DND-41 (cell line): ENCODE results near the gene GALNT18.

Source experiments
- ATAC-seq: fragments of 200-7000 bp; cut with Tn5 transposase; 3 replicates; pipeline ENCODE4 v1.9.1; 2021; ENCODE audit warnings: low read depth; ENCODE audit not compliant: insufficient read depth
- DNase-seq: peaks from one replicate; pipeline ENCODE4 v3.0.0-alpha.2; 2020
- H2AFZ ChIP-seq: 2 replicates; pipeline ENCODE4 v1.6.0; 2012; ENCODE audit warnings: low read depth, low read length
- H3K27ac ChIP-seq: 2 replicates; pipeline ENCODE4 v1.5.1; 2012; ENCODE audit warnings: low read length, inconsistent platforms
- H3K27me3 ChIP-seq: fragments of 200-600 bp; sonication (generic); 2 replicates; pipeline ENCODE4 v1.6.0; 2012; ENCODE audit warnings: low read length, mild to moderate bottlenecking, inconsistent platforms; ENCODE audit not compliant: insufficient read depth, poor library complexity
- H3K36me3 ChIP-seq: 2 replicates; pipeline ENCODE4 v1.5.1; 2012; ENCODE audit warnings: low read length, inconsistent platforms; ENCODE audit not compliant: insufficient read depth
- H3K4me1 ChIP-seq: 2 replicates; pipeline ENCODE4 v1.5.1; 2012; ENCODE audit warnings: mild to moderate bottlenecking, low read length; ENCODE audit not compliant: insufficient read depth
- H3K4me2 ChIP-seq: 2 replicates; pipeline ENCODE4 v1.6.0; 2012; ENCODE audit warnings: mild to moderate bottlenecking, moderate library complexity, low read length, inconsistent platforms; ENCODE audit not compliant: insufficient read depth
- H3K4me3 ChIP-seq, 2 experiments: fragments of 200-600 bp in 1 of 2; shearing (Covaris generic) in 1 of 2; 2 replicates each; pipeline ENCODE4 v1.5.1; 2012 to 2016; ENCODE audit warnings: inconsistent platforms in 2 of 2, low read length in 2 of 2, mild to moderate bottlenecking in 2 of 2, low read depth in 1 of 2, moderate library complexity in 1 of 2
- H3K79me2 ChIP-seq: 2 replicates; pipeline ENCODE4 v1.6.0; 2012; ENCODE audit warnings: low read length, inconsistent platforms; ENCODE audit not compliant: insufficient read depth
- H3K9ac ChIP-seq: 2 replicates; pipeline ENCODE4 v1.6.0; 2012; ENCODE audit warnings: low read depth, mild to moderate bottlenecking, inconsistent platforms, low read length, moderate library complexity
- H3K9me3 ChIP-seq: 2 replicates; pipeline ENCODE4 v1.5.1; 2012; ENCODE audit warnings: low read length, moderate library complexity, mild to moderate bottlenecking, inconsistent platforms; ENCODE audit not compliant: insufficient read depth, severe bottlenecking
- H4K20me1 ChIP-seq: 2 replicates; pipeline ENCODE4 v1.6.0; 2012; ENCODE audit warnings: low read length; ENCODE audit not compliant: insufficient read depth
- EZH2 ChIP-seq: IDR thresholded peaks from 3 replicates; pipeline ENCODE4 v1.6.1; 2012; ENCODE audit warnings: borderline replicate concordance, low read depth, mild to moderate bottlenecking, moderate library complexity, low read length, inconsistent platforms; ENCODE audit not compliant: severe bottlenecking
- TF ChIP-seq, protein P1 (sequence below): IDR thresholded peaks from 2 replicates; pipeline ENCODE4 v1.5.1; 2012; ENCODE audit warnings: borderline replicate concordance, low read length, moderate library complexity, mild to moderate bottlenecking; ENCODE audit not compliant: poor library complexity, severe bottlenecking; ENCODE audit errors: extremely low read depth

GALNT18 gene

DNA sequence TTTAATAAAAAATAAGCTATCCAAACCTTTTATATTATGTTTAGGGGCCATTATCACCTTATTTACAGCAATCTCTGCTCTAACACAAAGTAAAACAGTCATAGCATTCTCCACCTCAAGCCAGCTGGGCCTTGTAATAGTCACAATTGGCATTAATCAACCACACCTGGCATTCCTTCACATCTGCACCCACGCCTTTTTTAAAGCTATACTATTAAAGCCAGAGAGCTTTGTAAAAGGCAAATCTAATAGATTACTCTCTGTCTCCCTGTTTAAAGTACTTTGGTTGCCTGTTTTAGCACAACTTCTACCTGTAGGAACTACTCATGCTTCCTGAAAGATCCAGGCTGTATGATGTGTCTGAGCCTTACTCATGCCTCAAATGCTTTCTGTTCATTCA lies 381.8 kb downstream of the GALNT18 start:
- Histone ChIP-seq H3K9me3 (no peaks in the 10 kb centered on the region), H3K4me2 (no peak overlapping the region), H3K36me3 (no peaks in the 10 kb centered on the region), H3K4me1 (no peaks in the 10 kb centered on the region), H2AFZ (no peak overlapping the region), H3K27me3 (peaks cover 2% of the 10 kb centered on the region), H3K27ac (no peak overlapping the region), H3K4me3 (no peak overlapping the region), H4K20me1 (no peaks in the 10 kb centered on the region; the same call in 1 of the 2 replicates), H3K9ac (no peak overlapping the region), H3K79me2 (no peaks in the 10 kb centered on the region)
- DNase-seq, result no peak
- ATAC-seq, result no peak
- TF ChIP-seq, protein P1, sequence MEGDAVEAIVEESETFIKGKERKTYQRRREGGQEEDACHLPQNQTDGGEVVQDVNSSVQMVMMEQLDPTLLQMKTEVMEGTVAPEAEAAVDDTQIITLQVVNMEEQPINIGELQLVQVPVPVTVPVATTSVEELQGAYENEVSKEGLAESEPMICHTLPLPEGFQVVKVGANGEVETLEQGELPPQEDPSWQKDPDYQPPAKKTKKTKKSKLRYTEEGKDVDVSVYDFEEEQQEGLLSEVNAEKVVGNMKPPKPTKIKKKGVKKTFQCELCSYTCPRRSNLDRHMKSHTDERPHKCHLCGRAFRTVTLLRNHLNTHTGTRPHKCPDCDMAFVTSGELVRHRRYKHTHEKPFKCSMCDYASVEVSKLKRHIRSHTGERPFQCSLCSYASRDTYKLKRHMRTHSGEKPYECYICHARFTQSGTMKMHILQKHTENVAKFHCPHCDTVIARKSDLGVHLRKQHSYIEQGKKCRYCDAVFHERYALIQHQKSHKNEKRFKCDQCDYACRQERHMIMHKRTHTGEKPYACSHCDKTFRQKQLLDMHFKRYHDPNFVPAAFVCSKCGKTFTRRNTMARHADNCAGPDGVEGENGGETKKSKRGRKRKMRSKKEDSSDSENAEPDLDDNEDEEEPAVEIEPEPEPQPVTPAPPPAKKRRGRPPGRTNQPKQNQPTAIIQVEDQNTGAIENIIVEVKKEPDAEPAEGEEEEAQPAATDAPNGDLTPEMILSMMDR, result no peak
- no peak for TF ChIP-seq EZH2

DNA sequence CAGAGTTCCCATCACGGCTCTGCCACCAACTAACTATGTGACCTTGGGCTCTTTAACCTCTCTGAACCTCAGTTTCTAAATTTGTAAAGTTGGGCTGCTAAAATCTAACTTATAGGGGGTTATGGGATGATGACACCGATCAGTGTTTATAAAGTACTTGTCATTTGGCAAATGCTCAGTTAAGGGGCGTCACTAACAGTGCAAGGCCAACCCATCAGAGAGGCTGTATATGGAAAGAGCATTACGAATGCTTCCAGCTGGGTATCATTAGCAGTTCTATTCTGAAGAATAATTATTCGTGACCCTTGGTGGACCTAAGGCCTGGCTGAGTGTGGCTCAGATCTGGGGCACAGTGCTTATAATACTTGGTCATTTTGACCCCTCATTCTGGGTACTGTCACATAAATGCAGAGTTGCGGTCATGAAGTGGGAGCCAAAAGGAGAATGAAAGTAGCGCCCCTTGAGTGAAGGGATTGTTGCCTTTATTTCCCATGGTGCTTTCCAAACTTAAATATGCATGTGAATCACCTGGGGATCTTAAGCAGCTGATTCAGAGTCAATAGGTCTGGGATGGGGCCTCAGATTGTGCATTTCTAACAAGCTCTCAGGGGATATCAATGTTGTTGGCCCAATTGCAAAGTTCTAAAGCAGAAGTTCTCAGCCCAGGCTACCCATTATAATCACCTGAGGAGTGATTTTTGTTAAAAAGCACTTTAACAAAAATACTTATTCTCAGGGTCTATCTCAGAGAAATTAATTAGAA lies 384.6 kb downstream of the GALNT18 start:
- Histone ChIP-seq H4K20me1 (no peaks in the 10 kb centered on the region), H3K4me3 (no peak overlapping the region), H2AFZ (no peak overlapping the region), H3K9me3 (no peaks in the 10 kb centered on the region), H3K27ac (no peak overlapping the region), H3K4me1 (no peaks in the 10 kb centered on the region), H3K9ac (no peak overlapping the region), H3K4me2 (no peak overlapping the region), H3K27me3 (peaks cover 13% of the 10 kb centered on the region), H3K36me3 (no peaks in the 10 kb centered on the region), H3K79me2 (no peaks in the 10 kb centered on the region)
- no peak for DNase-seq
- no peak for ATAC-seq
- TF ChIP-seq EZH2, result no peak
- TF ChIP-seq, protein P1, result no peak

DNA sequence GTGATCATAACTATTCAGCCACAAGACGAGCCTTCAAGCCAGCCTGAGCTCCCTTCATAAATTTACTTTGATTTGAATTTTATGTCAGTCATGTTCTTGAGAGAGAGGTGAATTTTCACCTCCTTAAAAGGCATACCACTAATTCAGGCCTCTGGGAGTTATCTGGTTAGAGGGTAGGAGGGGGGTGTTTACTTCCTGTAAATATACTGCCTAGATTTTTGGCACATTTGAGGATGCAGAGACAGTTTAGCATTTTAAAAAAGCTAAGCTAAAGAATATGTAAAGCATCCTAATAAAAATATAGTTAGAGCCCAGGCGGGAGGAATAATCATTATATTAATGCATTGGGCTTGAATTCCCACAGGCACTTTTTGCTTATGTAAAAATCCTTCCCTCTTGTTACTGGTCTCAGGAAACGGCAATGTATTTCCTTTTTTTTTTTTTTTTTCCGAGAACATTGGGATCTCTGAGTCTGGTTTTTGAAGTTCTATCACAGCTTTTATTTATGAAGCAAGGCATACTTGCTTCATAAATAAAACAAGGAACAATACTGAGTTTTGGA lies 385.2 kb downstream of the GALNT18 start:
- Histone ChIP-seq H3K79me2 (no peaks in the 10 kb centered on the region), H3K9me3 (no peaks in the 10 kb centered on the region), H2AFZ (no peak overlapping the region), H3K4me1 (no peaks in the 10 kb centered on the region), H3K27me3 (peaks cover 13% of the 10 kb centered on the region), H3K9ac (no peak overlapping the region), H3K36me3 (no peaks in the 10 kb centered on the region), H3K4me2 (no peak overlapping the region), H3K27ac (no peak overlapping the region), H4K20me1 (no peaks in the 10 kb centered on the region), H3K4me3 (no peak overlapping the region)
- ATAC-seq (no peak), DNase-seq (no peak)
- no peak for TF ChIP-seq EZH2
- TF ChIP-seq, protein P1, result no peak
